IMR-90 (cell line): ENCODE measurements around the gene DEAF1. TPM values are rescaled to one million over a fixed set of nuclear protein-coding genes. Genes with fewer than 3 reads are reported as not detected.

Experiments used
- ATAC-seq: fragments of 200-7000 bp; cut with Tn5 transposase; 2 replicates; pipeline ENCODE4 v1.9.1; 2020; ENCODE audit warnings: low read depth, mild to moderate bottlenecking, moderate library complexity
- BruUV-seq: library from RNA; stranded (reverse); fragments of 400-500 nt; replicated peaks from 2 replicates; lab custom pipeline; 2021; lab: Mats Ljungman, UMichigan
- CTCF ChIA-PET: fragments of 300-600 bp; formaldehyde crosslinking; extraction: SDS; loops from one replicate; lab custom pipeline; 2021; ENCODE audit warnings: antibody characterized with exemption; lab: Yijun Ruan, JAX
- POLR2A ChIA-PET: fragments of 300-600 bp; sonication (Branson Sonifier 250); formaldehyde crosslinking; loops from one replicate; lab custom pipeline; 2022; ENCODE audit warnings: antibody characterized with exemption; ENCODE audit not compliant: unreplicated experiment; lab: Charles Lee
- DNase-seq: peaks from one replicate; pipeline ENCODE4 v3.0.0; 2013
- H2AFZ ChIP-seq: replicated peaks from 2 replicates; pipeline ENCODE3; 2013; ENCODE audit warnings: low read length, mild to moderate bottlenecking; ENCODE audit not compliant: poor library complexity
- H2AK5ac ChIP-seq: 2 replicates; pipeline ENCODE4 v1.6.1; 2013; ENCODE audit warnings: low read depth, low read length, inconsistent platforms
- H2AK9ac ChIP-seq: replicated peaks from 2 replicates; pipeline ENCODE3; 2013; ENCODE audit warnings: mild to moderate bottlenecking, low read depth, low read length, moderate library complexity; ENCODE audit not compliant: poor library complexity
- H2BK120ac ChIP-seq: 2 replicates; pipeline ENCODE4 v1.6.1; 2013; ENCODE audit warnings: low read depth, low read length, inconsistent platforms
- H2BK15ac ChIP-seq: 3 replicates; pipeline ENCODE4 v1.6.1; 2013; ENCODE audit warnings: low read depth, low read length, inconsistent platforms
- H2BK20ac ChIP-seq: 2 replicates; pipeline ENCODE4 v1.6.1; 2013; ENCODE audit warnings: low read depth, mild to moderate bottlenecking, inconsistent platforms, low read length, moderate library complexity
- H2BK5ac ChIP-seq: 2 replicates; pipeline ENCODE4 v1.6.1; 2013; ENCODE audit warnings: mild to moderate bottlenecking, low read depth, low read length, inconsistent platforms; ENCODE audit not compliant: poor library complexity, severe bottlenecking
- H3K14ac ChIP-seq: replicated peaks from 2 replicates; pipeline ENCODE4 v1.6.1; 2013; ENCODE audit warnings: low read depth, low read length, inconsistent platforms
- H3K18ac ChIP-seq: 2 replicates; pipeline ENCODE4 v1.6.1; 2013; ENCODE audit warnings: low read depth, low read length, control low read depth
- H3K23ac ChIP-seq: 2 replicates; pipeline ENCODE4 v1.6.1; 2013; ENCODE audit warnings: low read depth, low read length, inconsistent platforms
- H3K27ac ChIP-seq: 2 replicates; pipeline ENCODE4 v1.5.1; 2013; ENCODE audit warnings: mild to moderate bottlenecking, control low read depth, low read length; ENCODE audit not compliant: insufficient read depth
- H3K27me3 ChIP-seq: 2 replicates; pipeline ENCODE4 v1.6.1; 2013; ENCODE audit warnings: low read length; ENCODE audit not compliant: control insufficient read depth, insufficient read depth
- H3K36me3 ChIP-seq: 2 replicates; pipeline ENCODE4 v1.6.1; 2013; ENCODE audit warnings: low read length, mixed read lengths; ENCODE audit not compliant: control insufficient read depth, insufficient read depth
- H3K4ac ChIP-seq: 2 replicates; pipeline ENCODE4 v1.6.1; 2013; ENCODE audit warnings: low read depth, low read length, inconsistent platforms
- H3K4me1 ChIP-seq: 2 replicates; pipeline ENCODE4 v1.6.1; 2013; ENCODE audit warnings: low read length, mixed read lengths; ENCODE audit not compliant: control insufficient read depth, insufficient read depth
- H3K4me2 ChIP-seq: 2 replicates; pipeline ENCODE4 v1.6.1; 2013; ENCODE audit warnings: low read depth, mild to moderate bottlenecking, control low read depth, low read length, moderate library complexity
- H3K4me3 ChIP-seq: 2 replicates; pipeline ENCODE4 v1.5.1; 2013; ENCODE audit warnings: low read depth, mild to moderate bottlenecking, control low read depth, low read length, moderate library complexity; ENCODE audit not compliant: insufficient read depth
- H3K56ac ChIP-seq: 2 replicates; pipeline ENCODE4 v1.6.1; 2013; ENCODE audit warnings: low read length, inconsistent platforms; ENCODE audit not compliant: insufficient read depth; ENCODE audit errors: extremely low read depth
- H3K79me1 ChIP-seq, 2 experiments: 2 replicates each; pipeline ENCODE4 v1.6.1; 2013; ENCODE audit warnings: low read length in 2 of 2, inconsistent platforms in 1 of 2, low read depth in 1 of 2
- H3K9ac ChIP-seq: 2 replicates; pipeline ENCODE4 v1.6.1; 2013; ENCODE audit warnings: low read depth, low read length, control low read depth
- H3K9me1 ChIP-seq: 2 replicates; pipeline ENCODE4 v1.6.1; 2013; ENCODE audit warnings: low read length, inconsistent platforms; ENCODE audit not compliant: insufficient read depth
- H3K9me3 ChIP-seq: 2 replicates; pipeline ENCODE4 v1.6.1; 2013; ENCODE audit warnings: low read length; ENCODE audit not compliant: control insufficient read depth, insufficient read depth
- H4K20me1 ChIP-seq: 2 replicates; pipeline ENCODE4 v1.6.1; 2013; ENCODE audit warnings: low read length, inconsistent platforms; ENCODE audit not compliant: insufficient read depth
- H4K5ac ChIP-seq: 2 replicates; pipeline ENCODE4 v1.6.1; 2013; ENCODE audit warnings: mild to moderate bottlenecking, low read depth, low read length, control low read depth
- H4K8ac ChIP-seq, 2 experiments: 2 replicates each; pipeline ENCODE4 v1.6.1; 2013; ENCODE audit warnings: low read depth in 2 of 2, low read length in 2 of 2, control low read depth in 1 of 2, inconsistent platforms in 1 of 2
- H4K91ac ChIP-seq: 2 replicates; pipeline ENCODE4 v1.6.1; 2013; ENCODE audit warnings: low read depth, low read length, inconsistent platforms; ENCODE audit not compliant: insufficient read depth
- BHLHE40 ChIP-seq: fragments of 150-350 bp; IDR thresholded peaks from 2 replicates; pipeline ENCODE4 v1.6.1; 2016; ENCODE audit warnings: mild to moderate bottlenecking, low read depth, low read length
- CEBPB ChIP-seq: IDR thresholded peaks from 2 replicates; pipeline ENCODE4 v1.6.1; 2012; ENCODE audit warnings: low read depth, low read length, improper control_type of control experiment
- CHD1 ChIP-seq: IDR thresholded peaks from 2 replicates; pipeline ENCODE4 v1.6.1; 2012; ENCODE audit warnings: low read depth, low read length, improper control_type of control experiment
- CTCF ChIP-seq: conservative IDR thresholded peaks from 2 replicates; pipeline ENCODE4 v1.5.1; 2012; ENCODE audit warnings: mild to moderate bottlenecking, low read depth, low read length, improper control_type of control experiment
- ELK1 ChIP-seq: fragments of 150-350 bp; IDR thresholded peaks from 2 replicates; pipeline ENCODE4 v1.6.1; 2016; ENCODE audit warnings: low read depth, mild to moderate bottlenecking, low read length, moderate library complexity, borderline replicate concordance
- MAZ ChIP-seq: IDR thresholded peaks from 2 replicates; pipeline ENCODE4 v1.6.1; 2012; ENCODE audit warnings: low read depth, mild to moderate bottlenecking, low read length, improper control_type of control experiment, moderate library complexity, borderline replicate concordance
- NFE2L2 ChIP-seq: fragments of 150-350 bp; IDR thresholded peaks from 2 replicates; pipeline ENCODE4 v1.6.1; 2016; ENCODE audit warnings: low read depth, mild to moderate bottlenecking, low read length
- RAD21 ChIP-seq: IDR thresholded peaks from 2 replicates; pipeline ENCODE4 v1.6.1; 2012; ENCODE audit warnings: low read length, improper control_type of control experiment
- RFX5 ChIP-seq: IDR thresholded peaks from 2 replicates; pipeline ENCODE4 v1.8.0; 2012; ENCODE audit warnings: low read depth, mild to moderate bottlenecking, low read length, moderate library complexity
- SMC3 ChIP-seq: fragments of 150-350 bp; IDR thresholded peaks from 2 replicates; pipeline ENCODE4 v1.6.1; 2016; ENCODE audit warnings: low read depth, mild to moderate bottlenecking, antibody characterized with exemption, low read length, moderate library complexity
- WGBS, 2 experiments: methylation state at CpG; one replicate each; pipeline versions ENCODE4 v1.1.5 to v1.1.7; 2013; ENCODE audit warnings: missing lambda C conversion rate in 2 of 2; ENCODE audit not compliant: insufficient read length in 1 of 2; ENCODE audit errors: extremely low coverage in 2 of 2; 5-methylcytosine and 5-hydroxymethylcytosine counted together
- dilution Hi-C: fragments of 300-500 bp; cut with HindIII; formaldehyde crosslinking; loops from one replicate; pipeline ENCODE4 v1.14.3; 2018; ENCODE audit warnings: low sequenced_read_pairs; ENCODE audit not compliant: unreplicated experiment
- in situ Hi-C: fragments of 300-500 bp; cut with MboI; formaldehyde crosslinking; loops from 3 replicates; pipeline ENCODE4 v1.14.3; 2019; ENCODE audit warnings: low sequenced_read_pairs, inconsistent platforms, mixed read lengths
- intact Hi-C: fragments of 100-400 bp; cut with micrococcal nuclease; formaldehyde crosslinking; loops from 2 replicates; pipeline ENCODE4 v1.10.0; 2022
- polyA plus RNA-seq, 3 experiments: library from polyadenylated mRNA; depleted of rRNA; stranded (reverse); fragments of >200 nt; gene quantifications; 2 replicates each; pipeline ENCODE4 v1.2.3, GENCODE V29; 2012; ENCODE audit warnings: low replicate concordance in 1 of 3
- total RNA-seq: library from RNA; depleted of rRNA; stranded (reverse); fragments of >200 nt; gene quantifications from 2 replicates; pipeline ENCODE4 v1.2.3, GENCODE V29; 2012

The DEAF1 gene
- total and polyA plus RNA-seq, 2 of the 4 experiments (the other 2 are of a cell fraction): 22.9 to 31.6 TPM

GRCh38 chr11:609341-609811 is 85.6 kb downstream of the DEAF1 start:
- BruUV-seq: no TSS peak
- peaks cover 0 to 20% of the 10 kb centered on the region in 2 experiments; a peak in 3 of 4 replicates for H3K79me1 ChIP-seq

More at GRCh38 chr11:609341-609811, 85.6 kb downstream of the DEAF1 start:
- H3K27me3 ChIP-seq: no peaks in the 10 kb centered on the region
- dilution Hi-C loops (no loop called here), intact Hi-C loops (no loop called here), in situ Hi-C loops (no loop called here)
- H4K5ac ChIP-seq: no peak overlapping the region
- no peak for ATAC-seq
- no peaks in the 10 kb centered on the region for H3K9me1 ChIP-seq
- H2AK5ac ChIP-seq: no peak overlapping the region
- TF ChIP-seq CEBPB (no peak), RAD21 (no peak), MAZ (no peak), SMC3 (no peak), NFE2L2 (no peak), CHD1 (no peak), CTCF (no peak), RFX5 (no peak), BHLHE40 (no peak), ELK1 (no peak)
- H3K18ac ChIP-seq: no peak overlapping the region
- H2AFZ ChIP-seq: no peak overlapping the region
- H2BK5ac ChIP-seq: no peak overlapping the region
- no peak overlapping the region for H3K9ac ChIP-seq
- DNase-seq: no peak
- no peak overlapping the region for H3K4ac ChIP-seq
- H3K23ac ChIP-seq: no peak overlapping the region
- H4K8ac ChIP-seq: no peak overlapping the region
- no peaks in the 10 kb centered on the region for H3K9me3 ChIP-seq
- no peak overlapping the region for H3K27ac ChIP-seq
- H3K4me1 ChIP-seq: no peaks in the 10 kb centered on the region
- POLR2A ChIA-PET: no interaction called here
- no peak overlapping the region for H3K14ac ChIP-seq
- H2BK20ac ChIP-seq: no peak overlapping the region
- H3K4me2 ChIP-seq: no peak overlapping the region
- H3K36me3 ChIP-seq: peaks cover 87% of the 10 kb centered on the region
- no peak overlapping the region for H3K56ac ChIP-seq
- CTCF ChIA-PET: no interaction called here
- H4K20me1 ChIP-seq: peaks cover 30% of the 10 kb centered on the region
- H2AK9ac ChIP-seq: no peak overlapping the region
- H2BK15ac ChIP-seq: no peak overlapping the region
- no peak overlapping the region for H4K91ac ChIP-seq
- no peak overlapping the region for H2BK120ac ChIP-seq
- 100% methylated on average over 2 of the region's 28 CpGs; no CpG with 5 or more reads in 1 of the 2 experiments for WGBS, 2 experiments
- H3K4me3 ChIP-seq: no peak overlapping the region
